ENCODE measurements around the gene ST7.

GRCh38 chr7:117041007-117041406, 87.7 kb downstream of the ST7 start:
- TF ChIP-seq ZFP30 (CRISPR knock-in tag; IDR thresholded peaks at IDR 0.05) (no peak), ZC3H10 (CRISPR knock-in tag; IDR thresholded peaks at IDR 0.05) (no peak), ISL1 (CRISPR knock-in tag; IDR thresholded peaks at IDR 0.05) (no peak), ZNF565 (CRISPR knock-in tag; conservative IDR thresholded peaks at IDR 0.05; ENCODE audit: low read depth) (no peak), CREB5 (CRISPR knock-in tag; IDR thresholded peaks at IDR 0.05; ENCODE audit: low read depth) (no peak), GLIS3 (CRISPR knock-in tag; IDR thresholded peaks at IDR 0.05) (no peak), TCF4 (CRISPR knock-in tag; IDR thresholded peaks at IDR 0.05; ENCODE audit: borderline replicate concordance) (no peak), ESRRG (CRISPR knock-in tag; IDR thresholded peaks at IDR 0.05) (no peak), CSDC2 (CRISPR knock-in tag; IDR thresholded peaks at IDR 0.05) (no peak), ZNF8 (CRISPR knock-in tag; IDR thresholded peaks at IDR 0.05) (no peak)

All from SK-N-SH treated with all-trans-retinoic acid at 6 μM for 48 hours (cell line).